Stimulated activated CD8-positive, alpha-beta memory T cell treated with anti-CD3 and anti-CD28 coated beads, Interleukin-7, amount 100 ng/mL, for 48 hours (primary cell): ENCODE measurements around the gene ETV5.
A peak's percentile ranks its signal among the peaks of the same experiment; 100 is the strongest.
"Not testable (repeated sequence)": the region's sequence is repeated elsewhere in the genome, so short reads cannot be mapped to it uniquely, and the experiment has no call there.

Source experiments
- DNase-seq, 2 donors: peaks; one replicate each; pipeline ENCODE4 v3.0.0-alpha.2; 2020; ENCODE audit warnings: low read depth in 1 of 2; ENCODE audit errors: extremely low read depth in 1 of 2

Gene ETV5

DNA sequence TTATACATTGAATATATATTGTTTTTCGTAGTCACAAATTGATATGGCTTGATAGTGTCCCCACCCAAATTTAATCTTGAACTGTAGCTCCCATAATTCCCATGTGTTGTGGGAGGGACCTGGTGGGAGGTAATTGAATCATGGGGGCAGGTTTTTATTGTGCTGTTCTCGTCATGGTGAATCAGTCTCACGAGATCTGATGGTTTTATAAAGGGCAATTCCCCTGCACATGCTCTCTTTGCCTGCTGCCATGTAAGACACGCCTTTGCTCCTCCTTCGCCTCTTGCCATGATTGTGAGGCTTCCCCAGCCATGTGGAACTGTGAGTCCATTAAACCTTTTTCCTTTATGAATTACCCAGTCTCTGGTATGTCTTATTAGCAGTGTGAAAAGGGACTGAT lies 82.9 kb downstream of the ETV5 start:
- not testable (repeated sequence) for DNase-seq

DNA sequence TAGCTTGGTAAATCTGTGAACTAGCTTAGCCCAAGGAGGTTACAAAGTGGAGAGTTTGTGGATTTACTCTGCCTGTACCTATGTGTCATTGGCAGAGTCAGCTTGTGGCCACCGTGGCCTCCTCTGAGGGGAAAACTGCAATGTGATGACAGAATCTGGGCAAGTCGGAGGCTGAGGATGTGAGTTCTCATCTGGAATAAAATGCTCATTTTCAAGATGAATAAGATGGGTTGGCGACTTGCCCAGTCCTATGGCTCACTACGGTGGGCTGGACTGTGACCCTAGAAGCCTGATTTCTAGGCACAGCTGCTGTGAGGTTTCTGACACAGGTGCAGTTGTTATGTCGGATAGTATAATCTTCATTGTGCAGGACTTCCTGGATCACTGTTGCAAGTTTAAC lies 83.7 kb downstream of the ETV5 start:
- peak; percentile 25 to 68 for DNase-seq

DNA sequence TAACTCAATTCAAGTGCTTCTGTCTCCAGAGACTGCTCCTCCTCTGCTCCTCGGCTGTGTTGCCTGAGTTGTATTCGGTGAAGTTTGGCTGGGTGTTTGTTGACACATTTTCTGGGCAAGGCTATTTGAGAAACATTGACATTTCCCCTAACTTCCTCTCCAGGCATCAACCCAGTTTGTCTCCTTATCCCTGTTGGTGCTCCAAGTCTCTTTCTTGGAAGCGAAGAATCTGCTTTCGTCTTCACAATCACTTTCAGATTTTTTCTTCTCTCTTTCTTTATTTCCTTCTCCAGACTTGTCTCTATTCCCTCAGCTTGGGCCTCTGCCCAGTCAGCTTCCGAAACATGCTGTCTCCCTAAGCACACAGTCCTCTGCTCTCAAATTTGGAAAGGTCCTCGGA lies 84.7 kb downstream of the ETV5 start:
- DNase-seq: no peak

DNA sequence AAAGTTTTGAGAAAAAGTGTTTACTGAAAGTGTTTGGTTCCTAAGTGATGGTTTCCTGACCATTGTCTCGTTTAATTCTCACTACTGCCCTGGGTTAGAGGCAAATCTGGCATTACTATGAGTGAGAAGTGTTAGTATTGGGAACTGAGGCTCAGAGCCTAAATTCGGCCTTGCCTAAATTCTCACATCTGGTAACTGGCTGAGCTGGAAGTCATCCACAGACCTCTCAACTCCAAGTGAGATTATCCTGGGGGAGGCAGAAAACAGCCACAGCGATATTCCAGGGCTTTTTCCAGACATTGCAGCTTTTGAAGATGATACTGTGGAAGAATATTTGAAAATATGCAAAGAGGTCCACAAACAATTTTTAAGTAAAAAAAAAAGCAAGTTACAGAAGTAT lies 86.0 kb downstream of the ETV5 start:
- no peak for DNase-seq

DNA sequence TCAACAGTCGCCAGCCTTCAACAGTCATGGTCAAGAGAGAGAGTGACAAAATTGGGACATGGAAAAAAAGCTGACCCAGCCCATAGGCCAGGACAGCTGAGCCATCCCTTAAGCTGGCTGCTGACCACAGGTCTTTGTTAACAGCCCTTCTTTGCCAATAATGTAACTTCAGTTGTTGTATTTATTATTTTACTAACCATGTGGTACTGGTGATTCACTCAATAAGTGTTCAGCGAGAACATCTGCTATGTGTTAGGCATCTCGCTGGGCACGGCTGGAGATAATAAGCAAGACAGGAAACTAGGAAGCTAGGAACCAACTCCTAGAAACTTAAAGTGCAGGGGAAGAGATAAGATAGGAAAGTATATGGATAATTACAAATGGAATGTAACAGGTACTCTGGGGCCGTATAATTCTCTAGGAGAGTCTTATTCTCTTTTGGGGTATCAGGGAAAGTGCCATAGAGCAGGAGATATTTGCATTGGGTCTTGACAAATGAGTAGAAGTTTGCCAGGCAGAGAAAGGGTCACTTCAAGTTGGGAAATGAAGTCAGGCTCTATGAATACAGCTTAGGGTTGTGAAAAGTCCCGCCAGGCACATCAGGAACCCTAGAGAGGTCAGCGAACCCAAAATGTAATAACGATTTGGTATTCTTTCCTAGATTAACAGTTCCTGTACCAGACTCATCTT lies 87.1 kb downstream of the ETV5 start:
- no peak for DNase-seq

DNA sequence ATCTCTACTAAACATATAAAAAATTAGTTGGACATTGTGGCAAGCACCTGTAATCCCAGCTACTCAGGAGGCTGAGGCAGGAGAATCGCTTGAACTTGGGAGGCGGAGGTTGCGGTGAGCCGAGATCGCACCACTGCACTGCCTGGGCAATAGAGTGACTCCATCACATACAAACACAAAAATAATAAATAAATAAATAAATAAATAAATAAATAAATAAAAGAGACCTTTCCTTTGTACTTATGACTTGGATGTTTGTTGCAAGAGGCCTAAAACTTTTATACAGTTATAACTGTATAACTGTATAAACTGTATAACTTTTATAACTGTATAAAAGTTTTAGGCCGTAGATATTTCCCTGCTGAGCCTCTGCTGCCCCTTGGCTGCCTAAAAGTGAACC lies 87.6 kb downstream of the ETV5 start:
- not testable (repeated sequence) for DNase-seq

DNA sequence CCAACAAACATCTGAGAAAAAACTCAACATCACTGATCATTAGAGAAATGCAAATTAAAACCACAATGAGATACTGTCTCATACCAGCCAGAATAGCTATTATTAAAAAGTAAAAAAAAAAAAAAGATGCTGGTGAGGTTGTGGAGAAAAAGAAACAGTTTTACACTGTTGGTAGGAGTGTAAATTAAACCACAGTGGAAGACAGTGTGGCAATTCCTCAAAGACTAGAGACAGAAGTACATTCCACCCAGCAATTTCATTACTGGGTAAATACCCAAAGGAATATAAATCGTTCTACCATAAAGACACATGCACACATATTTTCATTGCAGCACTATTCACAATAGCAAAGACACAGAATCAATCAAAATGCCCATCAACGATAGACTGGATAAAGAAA lies 89.6 kb downstream of the ETV5 start:
- not testable (repeated sequence) for DNase-seq

DNA sequence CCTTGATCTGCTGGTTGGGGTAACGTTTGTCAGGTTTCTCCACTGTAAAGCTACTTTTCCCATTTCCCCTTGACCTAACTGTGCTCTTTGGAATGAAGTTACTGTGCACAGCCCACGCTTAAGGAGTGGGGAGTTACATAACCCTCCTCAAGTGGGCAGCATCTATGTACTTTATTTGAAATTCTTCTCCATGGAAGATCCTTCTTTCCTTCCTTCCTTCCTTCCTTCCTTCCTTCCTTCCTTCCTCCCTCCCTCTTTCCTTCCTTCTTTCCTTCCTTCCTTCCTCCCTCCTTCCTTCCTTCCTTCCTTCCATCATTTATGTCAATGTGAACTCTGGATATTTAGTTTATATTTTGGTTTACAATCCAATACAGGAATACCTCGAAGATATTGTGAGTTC lies 94.0 kb downstream of the ETV5 start:
- no peak for DNase-seq

DNA sequence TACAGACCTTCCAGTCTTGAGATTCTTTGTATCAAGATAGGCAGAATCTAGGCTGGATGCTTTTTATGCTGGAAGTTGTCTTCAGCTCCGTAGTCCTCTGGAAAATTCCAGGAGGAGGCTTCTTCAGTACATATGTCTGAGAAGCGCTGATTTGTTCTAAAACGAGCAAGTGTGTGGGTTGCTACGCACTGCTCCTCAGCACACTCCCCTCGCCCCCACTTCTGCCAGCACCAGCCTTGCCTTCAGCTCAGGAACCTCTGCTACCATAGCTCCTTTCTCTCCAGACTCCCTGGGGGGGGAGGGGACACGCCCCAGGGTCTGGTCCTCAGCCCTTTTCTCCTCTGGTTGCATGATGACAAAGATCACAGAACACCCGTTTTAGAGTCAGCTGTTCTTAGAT lies 95.6 kb downstream of the ETV5 start:
- no peak for DNase-seq

DNA sequence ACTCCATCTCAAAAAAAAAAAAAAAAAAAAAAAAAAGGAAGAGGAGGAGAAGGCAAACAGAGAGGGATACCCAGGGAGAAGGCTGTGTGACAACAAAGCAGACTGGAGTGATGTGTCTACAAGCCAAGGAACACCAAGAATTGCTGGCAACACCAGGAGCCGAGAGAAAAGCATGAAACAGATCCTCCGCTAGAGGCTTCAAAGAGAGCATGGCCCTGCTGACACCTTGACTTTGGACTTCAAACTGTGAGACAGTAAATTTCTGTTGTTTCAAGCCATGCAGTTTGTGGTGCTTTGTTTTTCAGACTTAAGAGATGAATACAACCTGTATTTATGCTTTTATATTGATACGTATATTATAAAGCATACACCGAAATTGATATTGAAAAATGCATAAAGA lies 96.8 kb downstream of the ETV5 start:
- DNase-seq: no peak

DNA sequence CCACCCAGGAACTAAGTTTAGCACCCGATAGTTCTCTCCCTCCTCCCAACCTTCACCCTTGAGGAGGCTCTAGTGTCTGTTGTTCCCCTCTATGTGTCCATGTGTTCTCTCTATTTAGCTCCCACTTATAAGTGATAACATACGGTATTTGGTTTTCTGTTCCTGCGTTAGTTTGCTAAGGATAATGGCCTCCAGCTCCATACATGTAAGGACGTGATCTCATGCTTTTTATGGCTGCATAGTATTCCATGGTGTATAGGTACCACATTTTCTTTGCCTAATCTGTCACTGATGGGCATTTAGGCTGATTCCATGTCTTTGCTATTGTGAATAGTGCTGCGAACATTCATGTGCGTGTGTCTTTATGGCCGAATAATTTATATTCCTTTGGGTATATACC lies 104.2 kb downstream of the ETV5 start:
- DNase-seq: no peak

DNA sequence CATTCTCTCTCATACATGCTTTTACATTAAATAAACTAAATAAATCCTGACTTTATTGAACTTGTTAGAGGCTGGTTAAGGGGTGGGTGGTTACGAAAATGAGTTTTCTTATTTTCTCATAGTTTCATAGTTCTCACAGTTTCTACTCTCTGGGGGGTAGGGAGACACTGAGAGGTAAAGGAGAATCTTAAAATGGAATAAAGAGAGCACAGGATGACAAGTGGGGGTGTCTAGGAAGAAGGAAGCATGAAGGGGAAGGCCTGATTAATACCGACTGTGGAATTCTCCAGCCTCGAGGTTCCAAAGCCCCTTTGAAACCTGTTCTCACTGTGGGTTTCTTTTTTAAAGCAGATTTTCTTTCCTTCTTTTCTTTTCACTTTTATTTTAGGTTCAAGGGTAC lies 104.7 kb downstream of the ETV5 start:
- DNase-seq: no peak

DNA sequence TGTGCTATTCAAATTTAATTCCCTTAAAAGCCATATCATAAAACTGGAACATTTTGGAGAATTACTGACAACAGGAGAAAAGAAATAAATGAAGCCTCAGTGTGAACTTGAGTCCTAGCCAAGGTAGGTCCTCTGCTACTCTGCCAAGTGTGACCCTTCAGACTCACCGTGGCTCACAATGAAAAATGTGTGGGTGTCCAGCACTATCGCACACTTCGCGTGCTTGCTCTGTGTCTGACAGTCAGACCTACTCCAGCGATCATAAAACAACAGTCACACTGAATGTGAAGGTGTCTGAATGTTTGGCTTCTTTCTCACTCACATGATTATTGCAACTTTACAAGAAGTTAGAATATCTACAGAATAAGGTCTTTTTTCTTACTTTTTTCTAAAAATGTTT lies 105.3 kb downstream of the ETV5 start:
- DNase-seq: no peak

DNA sequence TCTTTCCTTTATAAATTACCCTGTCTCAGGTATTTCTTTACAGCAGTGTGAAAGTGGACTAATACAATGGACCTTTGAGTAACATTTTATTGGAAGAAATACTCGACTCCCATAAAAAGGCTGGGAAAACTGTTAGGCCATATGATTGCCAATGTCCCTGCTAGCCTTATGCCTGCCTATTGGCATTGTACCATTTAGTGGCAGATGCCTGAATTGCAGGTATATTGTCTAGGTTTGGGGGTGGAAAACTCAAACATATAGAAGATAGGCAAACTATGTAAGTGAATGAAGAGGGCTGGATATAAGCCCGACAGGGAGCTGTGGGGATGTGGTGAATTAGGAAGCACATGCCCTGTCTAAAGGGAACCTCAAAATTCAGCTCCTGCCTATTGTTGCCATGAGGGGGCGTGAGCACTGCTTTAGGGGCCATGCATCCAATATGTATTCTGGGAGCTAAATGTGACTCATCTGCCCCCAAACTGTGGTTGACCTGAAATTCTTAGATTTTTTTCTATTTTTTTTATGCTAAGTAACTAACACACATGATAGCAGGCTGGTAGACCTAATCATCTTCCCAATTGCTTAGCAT lies 105.9 kb downstream of the ETV5 start:
- DNase-seq: no peak

DNA sequence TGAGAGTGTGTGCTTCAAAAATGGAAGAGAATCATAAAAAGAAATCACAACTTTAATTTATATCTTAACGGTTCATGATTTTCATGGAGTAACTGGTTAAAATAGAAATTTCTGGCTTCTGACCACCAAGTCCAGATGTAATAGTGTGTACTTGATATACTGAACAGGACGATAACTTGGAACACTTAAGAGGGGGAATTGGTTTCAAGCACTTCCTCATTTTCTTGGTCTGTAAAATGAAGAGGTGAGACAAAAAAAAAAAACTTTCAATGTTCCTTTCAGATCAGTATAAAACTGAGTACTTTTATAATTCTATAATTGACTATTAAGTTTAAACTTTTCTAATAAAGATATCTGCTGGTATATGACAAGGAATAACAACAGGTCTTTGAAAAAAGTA lies 107.0 kb downstream of the ETV5 start:
- DNase-seq: no peak

DNA sequence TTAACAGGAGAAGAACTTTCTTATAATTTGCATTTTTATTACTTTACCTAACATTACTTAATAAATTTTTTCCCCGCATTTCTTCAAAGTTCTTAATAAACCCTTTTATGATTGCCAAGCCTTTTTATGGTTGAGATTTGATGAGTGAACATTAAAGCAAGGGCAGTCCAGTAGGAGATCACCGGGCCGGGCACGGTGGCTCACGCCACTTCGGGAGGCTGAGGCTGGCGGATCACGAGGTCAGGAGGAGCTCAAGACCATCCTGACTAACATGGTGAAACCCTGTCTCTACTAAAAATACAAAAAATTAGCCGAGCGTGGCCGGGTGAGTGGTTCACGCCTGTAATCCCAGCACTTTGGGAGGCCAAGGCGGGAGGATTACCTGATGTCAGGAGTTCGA lies 109.7 kb downstream of the ETV5 start:
- no peak for DNase-seq

DNA sequence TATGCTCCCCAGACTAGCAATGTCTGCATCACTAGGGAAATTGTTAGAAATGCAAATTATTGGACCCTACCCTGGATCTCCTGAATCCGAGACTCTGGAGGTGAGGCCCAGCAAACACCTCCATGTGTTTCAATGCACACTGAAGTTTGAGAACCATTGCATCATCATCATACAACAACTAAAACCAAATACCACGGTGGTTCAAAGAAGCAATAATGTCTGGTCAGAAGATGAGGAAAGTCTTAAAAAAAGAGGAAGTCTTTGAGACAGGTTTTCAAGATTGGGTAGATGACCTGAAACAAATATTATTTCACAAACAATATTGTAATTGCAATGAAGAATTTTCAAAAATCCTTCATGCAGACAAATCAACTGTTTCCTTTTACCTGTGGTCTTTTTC lies 110.8 kb downstream of the ETV5 start:
- no peak for DNase-seq

DNA sequence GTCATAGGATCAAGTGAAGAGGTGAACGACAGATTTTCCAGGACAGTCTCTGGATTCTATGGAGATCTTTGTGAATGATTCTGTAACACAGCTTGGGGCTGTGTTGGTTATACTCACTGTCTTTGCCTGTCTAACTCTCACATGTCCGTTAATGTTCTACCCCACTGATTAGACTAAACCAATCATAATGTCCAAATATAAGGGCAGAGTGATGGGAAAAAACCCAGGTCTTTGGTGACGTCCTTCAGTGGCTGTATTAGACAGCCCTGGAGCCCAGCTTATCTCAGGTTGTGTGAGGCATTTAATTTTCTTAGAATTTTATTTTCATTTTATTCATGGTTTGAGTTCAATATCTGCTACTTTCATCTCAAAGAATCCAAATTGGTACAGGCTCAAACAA lies 111.8 kb downstream of the ETV5 start:
- no peak for DNase-seq
